Measurements from ENCODE around the gene PRKAR1B.

DNA sequence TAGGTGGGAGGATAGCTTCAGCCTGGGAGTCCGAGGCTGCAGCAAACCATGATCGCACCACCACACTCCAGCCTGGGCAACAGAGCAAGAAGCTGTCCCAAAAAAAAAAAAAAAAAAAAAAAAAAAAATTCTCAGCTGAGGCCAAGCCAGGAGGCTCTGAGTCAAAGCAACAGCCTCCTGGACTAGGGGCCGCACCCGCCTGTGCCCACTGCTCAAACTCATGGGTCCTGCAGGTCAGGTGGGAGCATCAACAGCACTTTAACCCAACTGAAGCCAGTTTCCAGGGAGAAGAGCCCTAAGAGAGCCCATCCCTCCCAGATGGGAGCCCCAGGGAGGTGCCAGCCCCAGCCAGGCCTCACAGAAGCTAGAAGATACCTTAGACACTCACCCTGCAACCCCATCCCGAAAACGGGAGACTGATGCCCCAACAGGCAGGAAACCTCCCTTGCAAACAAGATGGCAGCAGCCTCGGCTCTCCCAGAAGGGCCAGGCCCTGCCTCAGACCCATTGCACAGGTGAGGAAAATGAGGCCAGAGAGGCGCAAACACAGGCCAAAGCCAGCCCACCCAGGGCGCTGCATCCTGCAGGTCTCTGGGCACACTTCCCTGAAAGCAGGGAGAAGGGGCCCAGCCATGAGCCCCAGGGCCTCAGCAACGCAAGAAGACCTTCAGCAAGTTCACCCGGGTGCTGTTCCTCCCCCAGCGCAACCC is 218.5 kb downstream of the PRKAR1B start:
- TF ChIP-seq CTCF (conservative IDR thresholded peaks at IDR 0.05) (no peak), EZH2 (IDR thresholded peaks at IDR 0.05; ENCODE audit: low read depth) (no peak)

Data from PC-9 (cell line).